OCI-LY3 (cell line): ENCODE measurements around the gene TRMU.

Experiments
- H2AFZ ChIP-seq: fragments of 200-600, 300-600 bp; shearing (Covaris generic); 2 replicates; pipeline ENCODE4 v1.6.0; 2014; ENCODE audit warnings: antibody characterized with exemption, low read depth, low read length
- H3K27ac ChIP-seq: fragments of 200-600, 300-600 bp; sonication (generic); 2 replicates; pipeline ENCODE4 v1.5.1; 2014; ENCODE audit warnings: mild to moderate bottlenecking, low read length, moderate library complexity, mixed read lengths
- H3K27me3 ChIP-seq: fragments of 200-600, 300-600 bp; sonication (generic); 2 replicates; pipeline ENCODE4 v1.6.1; 2014; ENCODE audit warnings: low read depth, low read length, mixed read lengths
- H3K36me3 ChIP-seq: fragments of 200-600, 300-600 bp; sonication (generic); replicated peaks from 2 replicates; pipeline ENCODE3; 2014; ENCODE audit warnings: low read depth, low read length, mixed read lengths
- H3K4me1 ChIP-seq: fragments of 300-600, 200-600 bp; sonication (generic); 2 replicates; pipeline ENCODE4 v1.6.1; 2014; ENCODE audit warnings: low read length, mixed read lengths
- H3K4me2 ChIP-seq: fragments of 200-600, 300-600 bp; sonication (generic); 2 replicates; pipeline ENCODE4 v1.6.1; 2014; ENCODE audit warnings: low read length, mixed read lengths
- H3K4me3 ChIP-seq: fragments of 300-600, 200-600 bp; sonication (generic); 2 replicates; pipeline ENCODE4 v1.5.1; 2014; ENCODE audit warnings: antibody characterized with exemption, mild to moderate bottlenecking, low read length, moderate library complexity
- H3K79me2 ChIP-seq: fragments of 300-600, 200-600 bp; shearing (Covaris generic); 2 replicates; pipeline ENCODE4 v1.6.1; 2014; ENCODE audit warnings: mild to moderate bottlenecking, low read length, mixed read lengths
- H3K9ac ChIP-seq: fragments of 300-600, 200-600 bp; shearing (Covaris generic); 2 replicates; pipeline ENCODE4 v1.6.0; 2014; ENCODE audit warnings: mild to moderate bottlenecking, low read length, moderate library complexity
- H3K9me3 ChIP-seq: fragments of 200-600, 300-600 bp; shearing (Covaris generic); 2 replicates; pipeline ENCODE4 v1.6.1; 2014; ENCODE audit warnings: low read length, mixed read lengths; ENCODE audit not compliant: insufficient read depth
- H4K20me1 ChIP-seq: fragments of 200-600, 300-600 bp; sonication (generic); 2 replicates; pipeline ENCODE4 v1.6.1; 2016; ENCODE audit warnings: low read length, mixed read lengths; ENCODE audit not compliant: insufficient read depth
- EZH2phosphoT487 ChIP-seq: fragments of 200-600 bp; shearing (Covaris generic); IDR thresholded peaks from 2 replicates; pipeline ENCODE4 v1.6.1; 2018; ENCODE audit warnings: antibody characterized with exemption, mixed run types, low read depth
- TF ChIP-seq, protein P1 (sequence below): fragments of 200-600, 300-600 bp; sonication (generic); IDR thresholded peaks from 2 replicates; pipeline ENCODE4 v1.5.1; 2014; ENCODE audit warnings: antibody characterized with exemption, low read length, low read depth

Gene TRMU

DNA sequence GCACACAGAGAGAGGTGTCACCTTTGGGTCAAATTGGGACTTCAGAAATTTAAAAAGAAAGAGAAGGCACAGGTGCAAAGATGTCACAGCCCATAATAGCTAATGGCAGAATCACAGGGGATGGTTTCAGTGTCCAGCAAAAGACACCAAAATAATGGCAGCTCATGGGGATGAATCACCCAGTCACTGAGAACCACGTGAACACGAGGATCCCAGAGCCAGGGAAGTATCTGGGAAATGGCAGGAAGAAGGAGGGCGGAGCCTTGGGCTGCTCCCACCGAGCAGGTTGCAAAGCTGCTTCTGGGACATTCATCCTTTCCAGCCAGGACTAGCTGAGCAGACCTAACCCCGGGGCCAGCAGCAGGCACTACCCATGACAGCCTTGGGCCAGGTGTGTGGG lies 45.6 kb downstream of the TRMU start:
- no peaks in the 10 kb centered on the region for H3K9me3 ChIP-seq
- no peaks in the 10 kb centered on the region for H3K27me3 ChIP-seq
- H3K4me3 ChIP-seq: no peak overlapping the region
- no peak overlapping the region for H2AFZ ChIP-seq
- H3K27ac ChIP-seq: no peak overlapping the region
- H3K9ac ChIP-seq: no peak overlapping the region
- no peaks in the 10 kb centered on the region for H4K20me1 ChIP-seq
- H3K36me3 ChIP-seq: no peaks in the 10 kb centered on the region
- no peaks in the 10 kb centered on the region for H3K4me1 ChIP-seq
- TF ChIP-seq, protein P1, sequence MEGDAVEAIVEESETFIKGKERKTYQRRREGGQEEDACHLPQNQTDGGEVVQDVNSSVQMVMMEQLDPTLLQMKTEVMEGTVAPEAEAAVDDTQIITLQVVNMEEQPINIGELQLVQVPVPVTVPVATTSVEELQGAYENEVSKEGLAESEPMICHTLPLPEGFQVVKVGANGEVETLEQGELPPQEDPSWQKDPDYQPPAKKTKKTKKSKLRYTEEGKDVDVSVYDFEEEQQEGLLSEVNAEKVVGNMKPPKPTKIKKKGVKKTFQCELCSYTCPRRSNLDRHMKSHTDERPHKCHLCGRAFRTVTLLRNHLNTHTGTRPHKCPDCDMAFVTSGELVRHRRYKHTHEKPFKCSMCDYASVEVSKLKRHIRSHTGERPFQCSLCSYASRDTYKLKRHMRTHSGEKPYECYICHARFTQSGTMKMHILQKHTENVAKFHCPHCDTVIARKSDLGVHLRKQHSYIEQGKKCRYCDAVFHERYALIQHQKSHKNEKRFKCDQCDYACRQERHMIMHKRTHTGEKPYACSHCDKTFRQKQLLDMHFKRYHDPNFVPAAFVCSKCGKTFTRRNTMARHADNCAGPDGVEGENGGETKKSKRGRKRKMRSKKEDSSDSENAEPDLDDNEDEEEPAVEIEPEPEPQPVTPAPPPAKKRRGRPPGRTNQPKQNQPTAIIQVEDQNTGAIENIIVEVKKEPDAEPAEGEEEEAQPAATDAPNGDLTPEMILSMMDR: no peak
- no peak for TF ChIP-seq EZH2phosphoT487
- H3K79me2 ChIP-seq: no peaks in the 10 kb centered on the region
- H3K4me2 ChIP-seq: no peak overlapping the region

DNA sequence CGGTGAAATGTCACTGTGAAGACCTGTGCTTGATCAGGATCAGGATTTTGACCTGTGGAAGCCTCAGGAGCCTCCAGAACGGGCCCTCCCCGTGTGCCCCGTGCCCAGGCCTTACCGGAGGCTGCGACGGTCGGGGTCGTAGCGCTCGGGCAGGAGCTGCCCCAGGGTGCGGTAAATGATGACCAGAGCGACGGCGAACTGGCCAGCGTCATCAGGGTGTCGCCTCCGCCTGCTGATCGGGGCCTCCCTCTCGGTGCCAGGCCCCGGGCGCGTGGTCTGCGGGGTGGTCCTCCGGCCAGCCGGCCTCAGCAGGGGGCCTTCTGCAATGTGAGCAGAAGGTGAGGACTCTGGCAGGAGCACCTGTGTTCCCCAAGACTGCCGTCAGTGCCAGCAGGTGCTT lies 46.2 kb downstream of the TRMU start:
- Histone ChIP-seq H3K36me3 (no peaks in the 10 kb centered on the region), H3K9ac (no peak overlapping the region), H3K27ac (no peak overlapping the region), H3K4me2 (no peak overlapping the region), H3K79me2 (no peaks in the 10 kb centered on the region), H3K9me3 (no peaks in the 10 kb centered on the region), H3K4me1 (no peaks in the 10 kb centered on the region), H4K20me1 (no peaks in the 10 kb centered on the region), H2AFZ (no peak overlapping the region), H3K27me3 (no peaks in the 10 kb centered on the region), H3K4me3 (no peak overlapping the region)
- TF ChIP-seq EZH2phosphoT487: no peak
- TF ChIP-seq, protein P1: no peak

DNA sequence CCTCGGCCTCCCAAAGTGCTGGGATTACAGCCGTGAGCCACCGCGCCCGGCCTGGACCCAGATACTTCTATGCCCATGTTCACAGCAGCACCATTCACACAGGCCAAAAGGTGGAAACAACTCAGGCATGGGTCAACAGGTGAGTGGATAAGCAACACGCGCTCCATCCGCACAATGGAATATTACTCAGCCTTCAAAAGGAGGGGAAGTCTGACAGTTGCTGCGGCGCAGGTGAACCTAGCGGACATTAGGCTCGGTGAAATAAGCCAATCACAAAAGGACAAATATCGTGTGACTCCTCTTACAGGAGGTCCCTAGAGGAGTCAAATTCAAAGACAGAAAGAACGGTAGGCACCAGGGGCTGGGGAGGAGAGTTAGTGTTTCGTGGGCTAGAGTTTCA lies 47.0 kb downstream of the TRMU start:
- Histone ChIP-seq H3K36me3 (no peaks in the 10 kb centered on the region), H4K20me1 (no peaks in the 10 kb centered on the region), H3K9me3 (no peaks in the 10 kb centered on the region), H3K4me3 (no peak overlapping the region), H3K4me1 (no peaks in the 10 kb centered on the region), H3K27ac (no peak overlapping the region), H3K79me2 (no peaks in the 10 kb centered on the region), H3K4me2 (no peak overlapping the region), H3K9ac (no peak overlapping the region), H3K27me3 (no peaks in the 10 kb centered on the region), H2AFZ (no peak overlapping the region)
- no peak for TF ChIP-seq EZH2phosphoT487
- TF ChIP-seq, protein P1: no peak

DNA sequence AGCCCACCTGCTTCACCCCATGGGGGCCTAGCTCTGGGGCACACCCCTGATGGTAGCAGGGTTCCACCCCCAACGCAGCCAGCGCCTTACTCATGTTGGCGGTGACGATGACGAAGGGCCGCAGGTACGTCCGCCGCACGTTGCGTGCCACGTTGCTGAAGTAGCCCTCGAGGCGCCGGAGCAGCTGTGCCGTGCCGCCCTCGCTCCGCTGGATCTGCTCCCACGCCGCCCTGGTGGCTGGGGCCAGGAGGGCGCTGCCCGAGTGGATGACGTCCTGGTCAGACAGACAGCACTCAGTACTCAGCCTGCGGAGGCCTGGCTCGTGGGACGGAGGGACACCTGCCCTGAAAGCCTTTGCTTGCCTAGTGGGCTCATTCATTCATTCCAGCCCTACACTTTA lies 50.8 kb downstream of the TRMU start:
- H4K20me1 ChIP-seq: no peaks in the 10 kb centered on the region
- no peaks in the 10 kb centered on the region for H3K9me3 ChIP-seq
- peaks cover 3% of the 10 kb centered on the region; the same call in 1 of the 2 replicates for H3K27me3 ChIP-seq
- no peak overlapping the region for H3K27ac ChIP-seq
- no peak overlapping the region for H3K4me2 ChIP-seq
- H3K9ac ChIP-seq: no peak overlapping the region
- no peaks in the 10 kb centered on the region for H3K79me2 ChIP-seq
- H3K36me3 ChIP-seq: no peaks in the 10 kb centered on the region
- no peak for TF ChIP-seq EZH2phosphoT487
- TF ChIP-seq, protein P1: no peak
- H3K4me1 ChIP-seq: no peaks in the 10 kb centered on the region
- H3K4me3 ChIP-seq: no peak overlapping the region
- H2AFZ ChIP-seq: no peak overlapping the region
